ENCODE results near the gene LPGAT1. TPM values are rescaled to one million over a fixed set of nuclear protein-coding genes. Genes with fewer than 3 reads are reported as not detected.

LPGAT1 gene
- total RNA-seq, 2 donors from 2014 or later = 29.6 to 81.7 TPM

- intact Hi-C loops (cut with DNase I) = no loop called here
- Histone ChIP-seq H3K36me3 (no peaks in the 10 kb centered on the region), H3K4me1 (replicated peaks) (no peaks in the 10 kb centered on the region), H3K4me3 (no peak overlapping the region), H3K27ac (peak overlapping the region; percentile 9 to 16), H3K9me3 (no peaks in the 10 kb centered on the region), H3K27me3 (replicated peaks; ENCODE audit: insufficient read depth) (no peaks in the 10 kb centered on the region)
- TF ChIP-seq POLR2AphosphoS5 (IDR thresholded peaks at IDR 0.05) = peak; percentile 15
- no peak for TF ChIP-seq POLR2A (IDR thresholded peaks at IDR 0.05)
- TF ChIP-seq, protein P1, sequence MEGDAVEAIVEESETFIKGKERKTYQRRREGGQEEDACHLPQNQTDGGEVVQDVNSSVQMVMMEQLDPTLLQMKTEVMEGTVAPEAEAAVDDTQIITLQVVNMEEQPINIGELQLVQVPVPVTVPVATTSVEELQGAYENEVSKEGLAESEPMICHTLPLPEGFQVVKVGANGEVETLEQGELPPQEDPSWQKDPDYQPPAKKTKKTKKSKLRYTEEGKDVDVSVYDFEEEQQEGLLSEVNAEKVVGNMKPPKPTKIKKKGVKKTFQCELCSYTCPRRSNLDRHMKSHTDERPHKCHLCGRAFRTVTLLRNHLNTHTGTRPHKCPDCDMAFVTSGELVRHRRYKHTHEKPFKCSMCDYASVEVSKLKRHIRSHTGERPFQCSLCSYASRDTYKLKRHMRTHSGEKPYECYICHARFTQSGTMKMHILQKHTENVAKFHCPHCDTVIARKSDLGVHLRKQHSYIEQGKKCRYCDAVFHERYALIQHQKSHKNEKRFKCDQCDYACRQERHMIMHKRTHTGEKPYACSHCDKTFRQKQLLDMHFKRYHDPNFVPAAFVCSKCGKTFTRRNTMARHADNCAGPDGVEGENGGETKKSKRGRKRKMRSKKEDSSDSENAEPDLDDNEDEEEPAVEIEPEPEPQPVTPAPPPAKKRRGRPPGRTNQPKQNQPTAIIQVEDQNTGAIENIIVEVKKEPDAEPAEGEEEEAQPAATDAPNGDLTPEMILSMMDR (IDR thresholded peaks at IDR 0.05) = no peak
- DNase-seq (ENCODE audit: low spot score) = no peak
- 9% methylated on average over 2 of the region's 2 CpGs for WGBS
Observed at GRCh38 chr1:211781260-211781659, 49.3 kb downstream of the LPGAT1 start.

GRCh38 chr1:211775170-211775569, 55.4 kb downstream of the LPGAT1 start:
- no peaks in the 10 kb centered on the region for H3K36me3 ChIP-seq
- no peaks in the 10 kb centered on the region for H3K4me1 ChIP-seq (replicated peaks)
- no peaks in the 10 kb centered on the region for H3K9me3 ChIP-seq
- H3K27me3 ChIP-seq (replicated peaks; ENCODE audit: insufficient read depth) = no peaks in the 10 kb centered on the region
- TF ChIP-seq POLR2A (IDR thresholded peaks at IDR 0.05) (no peak), POLR2AphosphoS5 (IDR thresholded peaks at IDR 0.05) (no peak)
- TF ChIP-seq, protein P1 (IDR thresholded peaks at IDR 0.05) = no peak
- intact Hi-C loops (cut with DNase I) = no loop called here
- 87% methylated on average over 4 of the region's 4 CpGs for WGBS
- H3K4me3 ChIP-seq = no peak overlapping the region
- DNase-seq (ENCODE audit: low spot score) = no peak
- no peak overlapping the region for H3K27ac ChIP-seq

- no peak for DNase-seq (ENCODE audit: low spot score)
Observed at GRCh38 chr1:211764701-211765100, 65.9 kb downstream of the LPGAT1 start.

DNA sequence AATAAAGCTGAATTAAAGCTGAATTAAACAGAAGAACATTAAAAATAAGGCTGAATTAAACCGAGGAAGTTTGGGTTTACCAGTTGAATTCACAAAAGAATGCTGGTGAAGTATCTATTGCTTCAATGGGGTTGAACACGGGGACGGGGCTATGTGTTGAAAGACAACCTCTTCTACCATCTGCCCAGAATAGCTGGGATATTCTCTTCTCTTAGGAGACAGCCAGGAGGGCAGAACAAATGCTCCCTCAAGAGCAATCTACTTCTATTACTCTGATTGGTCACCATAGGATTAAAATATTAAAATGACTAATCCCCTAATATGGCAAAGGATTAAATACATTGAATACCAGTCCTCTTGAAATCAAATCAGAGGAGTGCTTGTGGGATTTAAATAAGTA, 68.4 kb downstream of the LPGAT1 start:
- H3K27me3 ChIP-seq (replicated peaks; ENCODE audit: insufficient read depth) = no peaks in the 10 kb centered on the region
- intact Hi-C loops (cut with DNase I) = no loop called here
- WGBS = 89% methylated on average over 3 of the region's 3 CpGs

More at GRCh38 chr1:211764701-211765100, 65.9 kb downstream of the LPGAT1 start:
- Histone ChIP-seq H3K27ac (no peak overlapping the region), H3K9me3 (no peaks in the 10 kb centered on the region), H3K4me3 (no peak overlapping the region), H3K36me3 (no peaks in the 10 kb centered on the region), H3K27me3 (replicated peaks; ENCODE audit: insufficient read depth) (no peaks in the 10 kb centered on the region), H3K4me1 (replicated peaks) (no peaks in the 10 kb centered on the region)
- 90% methylated on average over 1 of the region's 1 CpG for WGBS
- intact Hi-C loops (cut with DNase I) = no loop called here
- TF ChIP-seq POLR2A (IDR thresholded peaks at IDR 0.05) (no peak), POLR2AphosphoS5 (IDR thresholded peaks at IDR 0.05) (no peak)
- TF ChIP-seq, protein P1 (IDR thresholded peaks at IDR 0.05) = no peak

GRCh38 chr1:211761400-211761799, 69.2 kb downstream of the LPGAT1 start:
- Histone ChIP-seq H3K4me1 (replicated peaks) (no peaks in the 10 kb centered on the region), H3K36me3 (no peaks in the 10 kb centered on the region), H3K4me3 (no peak overlapping the region), H3K27ac (no peak overlapping the region), H3K27me3 (replicated peaks; ENCODE audit: insufficient read depth) (no peaks in the 10 kb centered on the region), H3K9me3 (no peaks in the 10 kb centered on the region)
- intact Hi-C loops (cut with DNase I) = no loop called here
- DNase-seq (ENCODE audit: low spot score) = no peak
- TF ChIP-seq, protein P1 (IDR thresholded peaks at IDR 0.05) = no peak
- TF ChIP-seq POLR2AphosphoS5 (IDR thresholded peaks at IDR 0.05) (no peak), POLR2A (IDR thresholded peaks at IDR 0.05) (no peak)

More for the DNA sequence above, 68.4 kb downstream of the LPGAT1 start:
- Histone ChIP-seq H3K4me3 (no peak overlapping the region), H3K27ac (no peak overlapping the region), H3K4me1 (replicated peaks) (no peaks in the 10 kb centered on the region), H3K36me3 (no peaks in the 10 kb centered on the region), H3K9me3 (no peaks in the 10 kb centered on the region)
- no peak for DNase-seq (ENCODE audit: low spot score)
- no peak for TF ChIP-seq POLR2A (IDR thresholded peaks at IDR 0.05)
- TF ChIP-seq, protein P1 (IDR thresholded peaks at IDR 0.05) = no peak
- no peak for TF ChIP-seq POLR2AphosphoS5 (IDR thresholded peaks at IDR 0.05)
